ENCODE data around the gene NUP205.
"Not testable (repeated sequence)": the region's sequence is repeated elsewhere in the genome, so short reads cannot be mapped to it uniquely, and the experiment has no call there.

NUP205 gene

DNA sequence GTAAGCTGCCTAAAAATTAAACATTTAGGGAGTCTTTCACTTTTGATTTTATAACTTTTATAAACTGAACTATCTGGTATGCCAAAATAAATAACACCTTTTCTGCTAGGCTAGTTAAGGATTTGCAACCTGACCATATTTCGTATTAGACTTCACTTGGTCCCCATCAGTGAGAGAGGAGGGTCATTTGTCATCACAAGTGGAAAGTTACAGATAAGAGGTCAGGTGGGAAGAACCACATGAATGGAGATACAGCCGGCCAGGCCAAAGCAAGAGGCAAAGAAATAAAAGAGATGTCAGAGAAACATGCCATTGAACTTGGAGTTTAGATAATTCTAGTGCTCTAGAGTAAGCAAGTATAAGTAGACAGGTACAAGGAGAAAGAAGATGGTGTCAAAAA lies 60.1 kb downstream of the NUP205 start:
- DNase-seq (ENCODE audit: low read depth in 2 of 3, low spot score in 2 of 3), result no peak

DNA sequence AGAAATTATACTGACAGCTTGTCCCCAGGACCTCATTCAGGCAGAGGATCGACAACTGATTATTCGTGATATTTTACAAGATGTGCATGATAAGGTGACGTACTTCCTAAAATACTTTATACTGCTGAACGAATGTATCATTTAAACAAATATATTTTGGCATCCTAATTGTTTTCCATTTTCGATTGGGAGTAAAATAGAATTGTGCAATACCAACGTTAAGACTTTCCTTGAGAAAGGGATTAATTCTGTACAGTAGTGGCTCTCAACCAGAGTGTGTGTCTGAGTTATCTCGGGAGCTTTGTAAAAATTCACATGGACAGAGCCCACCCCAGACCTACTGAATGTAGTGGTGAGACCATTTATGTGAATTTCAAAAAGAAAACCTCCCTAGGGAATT lies 60.8 kb downstream of the NUP205 start:
- no peak for DNase-seq (ENCODE audit: low read depth in 2 of 3, low spot score in 2 of 3)

DNA sequence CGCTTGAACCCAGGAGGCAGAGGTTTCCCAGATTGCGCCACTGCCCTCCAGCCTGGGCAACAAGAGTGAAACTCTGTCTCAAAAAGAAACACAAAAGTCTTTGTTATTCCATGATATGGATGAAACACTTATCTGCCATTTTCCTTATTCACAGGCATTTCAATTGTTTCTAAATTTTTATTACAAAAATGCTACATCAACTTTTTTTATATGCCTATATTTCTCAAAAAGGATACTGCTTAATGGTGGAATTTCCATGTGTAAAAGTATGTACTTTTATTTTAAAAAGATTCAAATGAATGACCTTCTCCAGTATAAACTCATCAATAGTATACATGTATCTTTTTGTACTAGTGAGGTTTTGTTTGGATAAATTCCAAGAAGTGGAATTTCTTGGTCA lies 62.7 kb downstream of the NUP205 start:
- no peak for DNase-seq (ENCODE audit: low read depth in 2 of 3, low spot score in 2 of 3)

DNA sequence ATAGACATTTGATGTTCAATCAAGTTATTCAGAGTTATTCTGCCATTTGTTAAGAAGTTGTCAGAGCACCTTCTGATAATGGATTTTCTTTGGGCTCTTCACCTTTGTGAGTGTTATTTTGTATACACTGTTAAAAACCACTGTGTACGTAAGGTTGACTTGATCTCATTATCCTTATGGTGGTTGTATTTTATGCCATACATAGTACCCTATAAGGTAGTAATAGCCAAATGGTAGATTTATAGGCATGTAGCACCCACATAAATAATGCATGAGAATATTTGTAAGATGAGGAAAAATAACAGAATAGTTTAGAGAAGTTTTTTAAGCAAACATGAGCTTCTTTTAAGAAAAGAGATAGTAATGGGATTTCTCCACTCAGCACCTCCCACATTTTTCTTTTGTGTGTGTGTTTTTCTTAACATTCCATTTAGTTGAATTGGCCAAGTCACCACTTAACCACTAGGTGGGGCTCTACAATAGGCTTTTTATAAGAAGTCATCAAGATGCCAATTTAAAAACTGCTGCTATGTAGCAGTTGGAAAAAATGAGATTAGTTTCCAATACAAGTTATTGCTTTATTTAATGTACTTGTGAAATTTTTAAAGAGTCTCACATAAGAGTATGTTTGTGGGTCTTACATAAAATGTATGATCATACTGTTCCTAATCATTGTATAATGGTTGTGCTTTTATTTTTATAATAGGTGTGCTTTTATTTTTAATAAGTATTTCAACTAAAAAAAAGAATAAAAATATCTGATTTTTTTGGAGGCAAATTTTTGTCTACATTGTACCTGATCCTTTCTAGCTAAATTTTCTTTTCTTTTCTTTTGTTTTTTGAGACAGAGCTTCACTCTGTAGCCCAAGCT lies 63.5 kb downstream of the NUP205 start:
- DNase-seq (ENCODE audit: low read depth in 2 of 3, low spot score in 2 of 3), result no peak

DNA sequence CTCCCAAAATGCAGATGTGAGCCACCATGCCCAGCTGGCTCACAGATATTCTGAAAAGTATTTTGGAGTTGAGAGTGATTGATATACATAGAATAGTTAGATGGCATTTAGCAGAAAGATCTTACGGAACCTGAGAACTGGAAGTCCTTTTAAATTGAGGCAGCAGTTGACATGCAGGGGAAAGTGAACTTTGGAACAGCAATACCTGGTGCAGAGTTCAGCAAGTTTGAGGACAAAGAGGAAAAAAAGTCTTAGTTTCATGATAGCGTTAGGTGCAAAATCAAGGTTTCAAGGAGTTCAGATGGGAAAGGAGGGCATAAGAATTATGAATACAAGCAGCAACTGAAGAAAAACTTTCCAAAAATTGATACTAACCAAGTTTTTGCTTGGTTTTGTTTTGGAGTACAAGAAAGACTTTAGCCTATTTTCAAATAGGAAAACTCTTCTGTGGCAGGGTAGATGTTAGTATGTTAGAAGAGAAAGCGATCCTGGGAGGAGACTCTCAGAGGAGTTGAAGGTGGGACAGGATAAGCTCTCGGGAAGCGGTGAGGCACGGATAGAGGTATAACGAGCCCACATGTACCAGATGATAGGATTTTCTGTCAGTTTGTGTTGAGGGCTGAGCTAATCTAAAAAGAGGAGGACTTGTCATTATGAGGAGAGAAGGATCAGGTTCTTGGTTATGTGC lies 76.6 kb downstream of the NUP205 start:
- DNase-seq (ENCODE audit: low read depth in 2 of 3, low spot score in 2 of 3), result no peak

DNA sequence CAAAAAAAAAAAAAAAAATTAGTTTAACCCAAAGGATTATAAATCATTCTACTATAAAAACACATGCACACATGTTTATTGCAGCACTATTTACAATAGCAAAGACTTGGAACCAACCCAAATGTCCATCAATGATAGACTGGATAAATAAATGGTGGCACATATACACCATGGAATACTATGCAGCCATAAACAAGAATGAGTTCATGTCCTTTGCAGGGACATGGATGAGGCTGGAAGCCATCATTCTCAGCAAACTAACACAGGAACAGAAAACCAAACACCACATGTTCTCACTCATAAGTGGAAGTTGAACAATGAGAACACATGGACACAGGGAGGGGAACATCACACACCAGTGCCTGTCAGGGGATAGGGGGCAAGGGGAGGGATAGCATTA lies 82.0 kb downstream of the NUP205 start:
- not testable (repeated sequence) for DNase-seq (ENCODE audit: low read depth in 2 of 3, low spot score in 2 of 3)

DNA sequence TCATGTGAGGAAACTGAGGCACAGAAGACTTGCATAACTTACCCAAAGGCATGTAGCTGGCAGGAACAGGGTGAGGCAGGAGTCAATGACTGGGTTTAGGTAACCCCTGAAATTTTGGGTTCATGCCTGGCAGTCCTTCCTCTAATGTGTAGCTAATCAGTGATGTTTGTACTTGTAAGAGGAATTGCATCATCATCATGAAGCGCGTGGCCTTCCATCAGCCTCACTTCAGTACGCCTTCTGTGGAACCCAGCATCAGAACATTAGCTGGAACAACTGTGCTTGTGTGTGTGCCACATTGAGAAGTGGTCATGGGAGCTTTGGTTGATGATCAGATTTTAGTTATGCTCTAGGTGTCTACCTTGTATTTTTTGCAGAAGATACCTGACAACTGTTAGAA lies 86.4 kb downstream of the NUP205 start:
- no peak for DNase-seq (ENCODE audit: low read depth in 2 of 3, low spot score in 2 of 3)

DNA sequence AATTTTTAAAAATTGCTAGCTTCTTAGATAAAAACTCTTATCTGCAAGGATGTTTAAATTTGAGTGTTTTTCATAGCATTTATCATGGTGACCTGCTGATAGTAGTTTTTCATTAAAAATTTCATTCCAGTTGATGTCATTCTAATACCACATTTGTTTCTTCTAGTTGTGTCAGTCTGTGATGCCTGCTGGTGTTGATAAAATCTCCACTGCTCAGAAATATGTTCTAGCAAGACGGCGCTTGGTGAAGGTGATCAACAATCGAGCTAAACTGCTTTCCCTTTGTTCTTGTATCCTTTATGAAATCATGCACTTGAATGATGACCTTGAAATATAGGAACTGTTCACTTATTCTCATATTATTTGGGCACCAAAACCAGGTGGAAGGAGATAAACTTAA lies 87.0 kb downstream of the NUP205 start:
- no peak for DNase-seq (ENCODE audit: low read depth in 2 of 3, low spot score in 2 of 3)

DNA sequence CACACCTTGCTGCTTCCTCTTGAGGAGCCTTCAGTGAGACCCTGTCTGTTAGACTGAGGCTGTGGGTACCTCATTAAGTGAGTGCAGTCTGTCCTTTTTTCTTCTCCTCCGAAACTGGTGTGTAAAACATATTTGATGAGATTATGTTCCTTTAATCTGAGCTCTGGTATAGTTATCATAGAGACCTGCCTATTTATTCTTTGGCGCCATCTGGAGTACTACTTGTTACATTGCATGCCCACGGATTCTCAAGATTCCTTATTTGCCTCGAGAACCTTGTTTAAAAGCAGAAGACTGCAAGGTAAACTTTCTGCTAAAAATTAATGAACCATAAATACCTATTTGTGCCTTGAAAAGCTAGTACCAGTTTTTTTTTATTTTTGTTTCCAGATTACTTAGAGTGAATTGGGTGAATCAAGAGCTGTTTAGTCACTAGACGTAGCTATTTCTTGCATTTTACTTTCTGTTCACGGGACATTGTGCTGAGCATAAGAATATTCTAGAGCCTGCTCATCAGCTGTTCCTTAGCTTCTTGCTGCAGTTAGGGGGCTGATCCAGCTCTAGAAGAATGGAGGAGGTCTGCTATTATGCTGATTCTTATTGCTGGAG lies 87.7 kb downstream of the NUP205 start:
- no peak for DNase-seq (ENCODE audit: low read depth in 2 of 3, low spot score in 2 of 3)

DNA sequence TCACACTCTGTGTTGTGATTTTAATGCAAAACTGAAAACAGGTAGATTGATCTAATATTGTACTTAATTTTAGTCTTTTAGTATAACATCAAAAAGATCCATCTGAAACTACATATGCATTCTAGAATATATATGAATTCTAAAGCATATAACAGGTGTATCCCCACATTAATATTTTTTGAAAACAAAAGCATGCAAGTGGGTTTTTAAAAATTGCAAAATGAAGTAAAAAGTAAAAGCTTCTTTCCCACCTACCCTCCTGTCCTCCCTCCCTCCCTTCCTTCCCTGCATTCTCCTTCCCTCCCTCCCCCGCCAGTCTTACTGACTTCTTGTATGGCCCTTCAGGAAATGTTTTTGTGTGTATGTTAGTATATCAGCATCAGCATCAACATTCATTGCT lies 90.0 kb downstream of the NUP205 start:
- no peak for DNase-seq (ENCODE audit: low read depth in 2 of 3, low spot score in 2 of 3)

DNA sequence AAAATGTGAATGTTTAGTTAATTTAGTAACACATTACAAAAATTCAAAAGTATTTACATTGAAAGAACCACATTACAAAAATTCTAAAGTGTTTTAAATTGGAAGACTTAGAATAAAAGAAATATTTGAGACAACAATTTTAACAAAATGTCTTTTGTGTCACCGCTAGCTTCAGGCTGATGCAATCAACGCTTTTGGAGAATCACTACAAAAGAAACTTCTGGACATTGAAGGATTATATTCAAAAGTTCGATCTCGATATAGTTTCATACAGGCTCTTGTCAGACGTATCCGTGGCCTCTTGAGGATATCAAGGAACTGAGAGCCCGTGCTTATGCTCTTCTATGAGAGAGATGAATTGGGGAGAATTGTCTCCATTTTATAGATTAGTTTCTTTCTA lies 90.5 kb downstream of the NUP205 start:
- DNase-seq (ENCODE audit: low read depth in 2 of 3, low spot score in 2 of 3), result no peak

DNA sequence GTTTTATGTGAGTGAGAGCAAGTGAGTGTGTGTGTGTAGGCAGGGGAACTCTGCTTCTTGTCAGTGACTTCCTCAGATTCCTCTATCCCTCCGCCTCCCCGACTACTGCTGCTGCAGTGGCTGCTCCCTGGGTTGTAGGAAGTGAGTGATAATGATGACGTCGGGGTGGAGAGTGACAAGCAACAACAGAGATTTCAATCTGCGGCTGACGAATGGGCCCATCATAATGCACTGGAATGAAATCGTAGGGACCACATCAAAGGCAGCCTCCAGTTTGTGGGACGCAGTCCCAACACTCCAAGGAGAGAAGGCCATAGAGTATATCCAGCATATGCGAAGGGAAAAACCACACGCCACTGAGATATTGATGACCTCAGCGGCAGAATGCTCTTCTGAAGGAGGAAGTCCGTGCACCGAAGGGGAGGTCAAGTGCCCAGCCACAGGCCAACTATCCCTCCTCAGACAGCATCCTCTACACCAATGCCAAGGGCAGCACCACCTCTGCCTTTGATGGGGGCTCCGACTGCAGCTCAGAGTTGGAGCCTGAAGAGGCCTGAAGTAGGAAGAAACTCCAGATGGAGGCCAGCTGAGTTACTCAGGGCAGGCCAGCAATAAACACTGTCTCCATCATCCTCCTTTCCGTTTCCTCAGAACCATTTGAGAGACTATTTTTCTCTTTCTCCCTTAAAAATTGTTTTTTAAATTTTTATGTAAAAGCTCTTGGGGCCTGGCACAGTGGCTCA lies 93.3 kb downstream of the NUP205 start:
- no peak for DNase-seq (ENCODE audit: low read depth in 2 of 3, low spot score in 2 of 3)

DNA sequence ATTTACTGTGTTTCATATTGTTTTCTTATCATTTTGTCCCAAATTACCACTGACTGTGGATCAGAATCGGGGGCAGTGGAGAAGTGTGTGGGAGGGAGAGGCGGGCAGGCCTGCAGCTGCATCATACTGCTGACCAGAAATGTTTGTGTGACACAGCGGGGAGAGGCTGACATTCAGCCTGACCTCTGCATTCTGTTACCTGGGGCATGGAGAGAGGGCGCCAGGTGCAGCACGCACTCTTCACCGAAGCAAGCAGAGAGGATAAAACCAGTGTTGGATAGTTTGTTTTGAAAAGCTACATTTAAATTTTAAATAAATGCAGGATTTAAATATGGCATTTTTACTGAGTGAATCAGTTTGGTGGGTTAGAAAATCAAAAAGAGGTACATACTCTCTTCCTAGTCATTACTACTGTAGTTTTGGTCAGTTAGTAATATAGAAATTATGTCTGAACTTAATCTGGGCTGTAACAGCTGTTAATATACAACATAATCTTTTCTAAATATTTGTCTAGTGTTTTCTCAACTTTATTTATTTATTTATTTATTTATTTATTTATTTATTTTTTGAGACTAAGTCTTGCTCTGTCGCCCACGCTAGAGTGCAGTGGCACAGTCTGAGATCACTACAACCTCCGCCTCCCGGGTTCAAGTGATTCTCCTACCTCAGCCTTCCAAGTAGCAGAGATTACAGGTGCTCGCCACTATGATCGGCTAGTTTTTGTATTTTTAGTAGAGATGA lies 95.8 kb downstream of the NUP205 start:
- no peak for DNase-seq (ENCODE audit: low read depth in 2 of 3, low spot score in 2 of 3)

DNA sequence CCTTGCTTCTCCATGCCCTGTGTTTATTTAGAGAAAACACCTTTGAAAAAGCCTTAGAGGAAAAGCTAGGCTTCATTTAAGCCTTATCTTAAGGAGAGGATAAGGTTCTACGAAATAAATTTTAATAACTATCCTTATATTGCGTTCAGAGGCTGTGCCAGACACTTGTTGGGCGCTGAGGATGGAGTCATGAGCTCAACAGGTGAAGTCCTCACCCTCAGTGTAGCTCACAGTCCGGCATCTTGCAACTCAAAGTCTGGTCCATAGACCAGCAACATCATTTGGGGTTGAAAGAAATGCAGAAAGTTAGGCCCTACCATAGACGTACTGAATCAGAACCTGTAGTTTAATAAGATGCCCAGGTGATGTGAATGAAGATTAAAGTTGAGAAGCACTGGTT lies 100.8 kb downstream of the NUP205 start:
- DNase-seq (ENCODE audit: low read depth in 2 of 3, low spot score in 2 of 3), result no peak

DNA sequence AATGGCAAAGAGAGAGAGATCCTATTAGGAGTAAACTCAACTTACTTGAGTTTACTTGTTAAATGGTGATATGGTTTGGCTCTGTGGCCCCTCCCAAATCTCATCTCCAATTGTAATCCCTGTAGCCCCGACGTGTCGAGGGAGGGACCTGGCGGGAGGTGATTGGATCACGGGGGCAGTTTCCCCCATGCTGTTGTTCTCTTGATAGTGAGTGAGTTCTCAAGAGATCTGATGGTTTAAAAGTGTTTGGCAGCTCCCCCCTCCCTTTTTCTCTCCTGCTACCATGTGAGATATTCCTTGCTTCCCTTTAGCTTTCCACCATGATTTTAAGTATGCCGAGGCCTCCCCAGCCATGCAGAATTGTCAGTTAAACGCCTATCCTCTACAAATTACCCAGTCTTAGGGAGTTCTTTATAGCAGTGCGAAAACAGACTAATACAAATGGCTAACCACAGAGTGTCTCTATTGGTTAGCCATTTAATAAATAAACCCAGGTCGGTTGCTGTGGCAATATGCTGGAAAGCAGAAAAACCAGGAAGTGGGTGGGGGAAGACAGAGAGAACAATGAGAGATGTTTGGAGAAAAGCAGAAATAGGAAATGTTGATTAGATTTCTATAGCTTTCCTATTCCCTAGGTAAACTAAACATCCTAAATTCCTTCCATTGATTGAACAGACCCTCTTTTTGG lies 101.6 kb downstream of the NUP205 start:
- DNase-seq (ENCODE audit: low read depth in 2 of 3, low spot score in 2 of 3), result no peak

DNA sequence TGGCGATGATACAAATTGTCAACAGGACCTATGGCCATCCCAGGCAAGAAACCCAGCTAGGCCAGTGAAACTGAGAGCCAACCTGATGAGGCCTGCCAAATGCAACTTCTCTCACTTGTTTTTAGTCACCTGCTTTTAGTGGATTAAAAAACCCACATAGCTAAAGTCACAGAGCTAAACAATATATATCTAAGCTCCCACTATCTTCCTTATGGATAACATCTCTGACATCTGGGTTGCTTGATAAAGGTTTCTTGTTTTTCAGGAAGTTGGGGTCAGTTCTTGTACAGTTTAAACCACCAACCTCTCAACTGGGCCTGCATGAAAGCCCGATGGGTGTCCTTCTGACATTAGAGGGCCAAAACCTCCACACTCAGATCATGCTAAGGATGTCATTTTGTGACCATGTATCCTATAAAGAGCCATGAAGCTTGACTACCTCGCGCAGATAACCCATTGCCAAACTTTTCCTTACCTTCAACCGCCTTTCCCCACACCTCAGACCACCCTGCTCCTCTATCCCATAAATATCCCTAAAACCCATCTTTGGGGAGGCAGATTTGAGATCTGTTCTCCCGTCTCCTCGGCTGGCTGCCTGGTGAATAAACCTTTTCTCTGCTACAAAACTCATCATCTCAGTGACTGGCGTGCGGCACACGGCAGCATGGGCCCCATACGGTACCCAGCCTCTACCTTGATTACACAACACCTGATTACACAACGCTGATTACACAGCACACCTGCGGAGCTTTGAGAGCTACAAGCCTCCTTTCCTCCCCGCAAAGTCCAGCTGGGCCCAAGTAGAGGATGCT lies 103.8 kb downstream of the NUP205 start:
- no peak for DNase-seq (ENCODE audit: low read depth in 2 of 3, low spot score in 2 of 3)

DNA sequence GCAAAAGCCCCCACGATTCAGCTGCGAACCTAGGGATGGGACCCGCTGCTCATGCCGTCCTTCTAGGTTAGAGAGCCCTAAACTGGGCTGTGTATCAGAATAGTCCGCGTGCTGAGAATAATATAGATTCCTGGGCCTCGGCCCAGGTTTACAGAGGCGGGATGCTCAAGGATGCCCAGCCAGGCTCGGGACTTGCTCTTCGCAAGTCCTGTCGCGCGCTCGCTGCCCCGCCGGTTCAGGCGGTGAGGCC lies 104.3 kb downstream of the NUP205 start:
- DNase-seq (ENCODE audit: low read depth in 2 of 3, low spot score in 2 of 3), result peak in 1 of 3 experiments; percentile 4

DNA sequence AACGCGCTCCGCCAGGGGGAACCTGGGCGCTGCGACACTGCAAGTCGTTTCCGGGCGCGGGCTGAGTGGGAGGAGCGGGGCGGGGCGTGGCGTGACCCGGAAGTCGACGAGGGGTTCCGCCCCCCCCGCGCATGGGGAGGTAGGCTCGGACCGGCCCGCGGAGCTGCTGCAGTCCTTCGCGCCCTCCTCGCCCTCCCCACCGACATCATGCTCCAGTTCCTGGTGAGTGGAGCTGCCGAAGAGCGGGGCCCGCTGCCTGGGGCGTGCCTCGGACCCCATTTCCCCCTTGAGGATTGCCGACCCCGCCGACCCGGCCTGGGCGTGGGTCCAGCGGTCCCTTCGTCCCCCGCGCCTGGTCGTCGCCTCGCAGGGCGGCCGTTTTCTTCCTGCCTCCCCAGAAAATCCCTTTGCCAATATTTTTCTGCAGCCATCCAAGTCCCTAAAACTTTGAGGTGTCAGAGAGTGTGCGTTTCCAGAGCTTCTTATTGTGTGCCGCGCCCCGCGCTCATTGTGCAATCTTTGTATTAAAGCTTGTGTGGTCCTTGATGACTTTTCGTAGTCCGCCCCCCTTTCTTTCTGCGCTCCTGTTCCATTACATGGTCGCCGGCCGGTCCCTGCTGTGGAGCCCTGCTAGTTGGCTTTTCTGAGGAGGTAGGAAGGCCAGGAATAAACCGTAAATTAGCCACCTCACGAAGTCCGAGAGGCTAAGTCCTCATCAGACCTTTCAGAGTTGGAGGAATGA lies 104.8 kb downstream of the NUP205 start, which contains the start of gene STMP1:
TSS of gene STMP1 (plus strand) at position 142 of the 742 bp plus-strand sequence.
- DNase-seq (ENCODE audit: low read depth in 2 of 3, low spot score in 2 of 3), result peak; percentile 93 to 95 (median 94)

DNA sequence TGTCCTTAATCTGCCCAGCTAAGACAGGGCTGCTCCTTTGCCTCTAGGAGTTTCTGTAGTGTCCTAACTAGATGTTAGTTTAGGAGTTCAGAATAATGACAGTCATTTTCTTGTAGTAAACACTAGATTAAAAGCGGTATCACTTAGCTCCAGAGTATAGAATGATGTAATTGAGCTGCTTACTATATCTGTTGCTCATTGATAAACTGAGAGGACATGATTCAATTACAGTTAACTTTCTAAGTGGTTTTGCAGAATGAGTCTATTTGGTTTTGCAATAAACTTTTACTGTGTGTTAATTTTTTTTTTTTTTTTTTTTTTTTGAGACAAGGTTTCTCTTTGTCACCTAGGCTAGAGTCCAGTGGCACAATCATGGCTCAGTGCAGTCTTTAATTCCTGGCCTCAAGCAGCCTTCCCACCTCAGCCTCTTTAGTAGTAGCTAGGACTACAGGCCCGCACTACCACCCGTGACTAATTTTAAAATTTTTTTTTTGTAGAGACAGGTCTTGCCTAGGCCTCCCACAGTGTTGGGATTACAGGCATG lies 106.4 kb downstream of the NUP205 start:
- no peak for DNase-seq (ENCODE audit: low read depth in 2 of 3, low spot score in 2 of 3)

Measured in activated CD8-positive, alpha-beta memory T cell treated with anti-CD3 and anti-CD28 coated beads for 48 hours (primary cell).